SK-N-MC (cell line): ENCODE results near the gene CTTN.
"Not testable (repeated sequence)": the region's sequence is repeated elsewhere in the genome, so short reads cannot be mapped to it uniquely, and the experiment has no call there.

ENCODE experiments used
- DNase-seq: peaks from one replicate; pipeline ENCODE4 v3.0.0-alpha.2; 2011; ENCODE audit warnings: low read depth, low spot score
- H3K27ac ChIP-seq: fragments of 200-600 bp; sonication (generic); 2 replicates; pipeline ENCODE4 v1.5.1; 2016; ENCODE audit warnings: mixed run types
- H3K36me3 ChIP-seq: fragments of 200-600 bp; sonication (generic); 2 replicates; pipeline ENCODE4 v1.6.1; 2017; ENCODE audit warnings: antibody characterized with exemption, low read length, mixed read lengths; ENCODE audit not compliant: insufficient read depth
- H3K4me3 ChIP-seq: fragments of 200-600 bp; sonication (generic); 2 replicates; pipeline ENCODE4 v1.5.1; 2016
- H3K9ac ChIP-seq: fragments of 200-600 bp; sonication (generic); 2 replicates; pipeline ENCODE4 v1.8.0; 2017; ENCODE audit warnings: mixed run types, mixed read lengths; ENCODE audit not compliant: insufficient read length
- H3K9me3 ChIP-seq: fragments of 200-600 bp; sonication (generic); 2 replicates; pipeline ENCODE4 v1.6.1; 2017; ENCODE audit warnings: low read depth, mild to moderate bottlenecking, antibody characterized with exemption, low read length, moderate library complexity, mixed read lengths
- EZH2 ChIP-seq: fragments of 200-600 bp; sonication (generic); IDR thresholded peaks from one replicate; pipeline ENCODE4 v1.6.1; 2017; ENCODE audit warnings: antibody characterized with exemption
- FOXP2 ChIP-seq: optimal IDR thresholded peaks from 2 replicates; pipeline ENCODE3; 2011; ENCODE audit warnings: mild to moderate bottlenecking, moderate library complexity; ENCODE audit not compliant: insufficient read depth; ENCODE audit errors: extremely low read length, control extremely low read depth
- POLR2AphosphoS5 ChIP-seq: IDR thresholded peaks from 2 replicates; pipeline ENCODE4 v1.6.1; 2012; ENCODE audit warnings: mild to moderate bottlenecking, low read depth, low read length, borderline replicate concordance

Gene CTTN

GRCh38 chr11:70387564-70387963 lies 10.8 kb upstream of the CTTN start:
- no peak for DNase-seq
- no peak overlapping the region for H3K9ac ChIP-seq
- H3K27ac ChIP-seq, result no peak overlapping the region
- H3K4me3 ChIP-seq, result no peak overlapping the region
- H3K9me3 ChIP-seq, result no peaks in the 10 kb centered on the region
- TF ChIP-seq POLR2AphosphoS5 (no peak), EZH2 (no peak), FOXP2 (no peak)
- H3K36me3 ChIP-seq, result peaks cover 32% of the 10 kb centered on the region

GRCh38 chr11:70389201-70389600 lies 9.1 kb upstream of the CTTN start:
- Histone ChIP-seq H3K4me3 (no peak overlapping the region), H3K27ac (no peak overlapping the region), H3K9ac (no peak overlapping the region), H3K36me3 (peaks cover 24% of the 10 kb centered on the region), H3K9me3 (no peaks in the 10 kb centered on the region)
- no peak for DNase-seq
- TF ChIP-seq POLR2AphosphoS5 (no peak), EZH2 (no peak), FOXP2 (no peak)

- H3K27ac ChIP-seq, H3K9ac ChIP-seq, H3K9me3 ChIP-seq, DNase-seq, H3K4me3 ChIP-seq: not testable (repeated sequence)
- H3K36me3 ChIP-seq, result peaks cover 16% of the 10 kb centered on the region
Observed at GRCh38 chr11:70390882-70391281, 7.4 kb upstream of the CTTN start.

- Histone ChIP-seq H3K9me3 (no peaks in the 10 kb centered on the region), H3K36me3 (peaks cover 12% of the 10 kb centered on the region), H3K9ac (no peak overlapping the region), H3K4me3 (no peak overlapping the region), H3K27ac (no peak overlapping the region)
- DNase-seq, result no peak
- no peak for TF ChIP-seq EZH2
- no peak for TF ChIP-seq FOXP2
- TF ChIP-seq POLR2AphosphoS5, result no peak
Observed at GRCh38 chr11:70394211-70394950, 3.9 kb upstream of the CTTN start.

GRCh38 chr11:70397336-70397982 lies 870 bp upstream of the CTTN start:
- H3K36me3 ChIP-seq, result peaks cover 12% of the 10 kb centered on the region
- peak overlapping the region; percentile 95 for H3K9ac ChIP-seq
- DNase-seq, result no peak

GRCh38 chr11:70398834-70399680 lies 728 bp downstream of the CTTN start:
- TF ChIP-seq FOXP2 (no peak), EZH2 (no peak), POLR2AphosphoS5 (no peak)
- Histone ChIP-seq H3K9ac (peak overlapping the region; percentile 95), H3K4me3 (peak overlapping the region; percentile 91), H3K9me3 (no peaks in the 10 kb centered on the region), H3K36me3 (peaks cover 6% of the 10 kb centered on the region), H3K27ac (no peak overlapping the region)
- no peak for DNase-seq

More at GRCh38 chr11:70397336-70397982, 870 bp upstream of the CTTN start:
- no peak overlapping the region for H3K27ac ChIP-seq
- no peaks in the 10 kb centered on the region for H3K9me3 ChIP-seq
- TF ChIP-seq FOXP2 (no peak), EZH2 (no peak), POLR2AphosphoS5 (no peak)
- peak overlapping the region; percentile 91 for H3K4me3 ChIP-seq

- peak overlapping the region; percentile 95 for H3K9ac ChIP-seq
- DNase-seq, result no peak
- no peak overlapping the region for H3K27ac ChIP-seq
- peaks cover 6% of the 10 kb centered on the region for H3K36me3 ChIP-seq
- TF ChIP-seq FOXP2, result no peak
- no peak for TF ChIP-seq EZH2
- no peak for TF ChIP-seq POLR2AphosphoS5
- peak overlapping the region; percentile 91 for H3K4me3 ChIP-seq
- H3K9me3 ChIP-seq, result no peaks in the 10 kb centered on the region
Observed at GRCh38 chr11:70399681-70400112, 1.4 kb downstream of the CTTN start.

GRCh38 chr11:70400643-70401042 lies 2.3 kb downstream of the CTTN start:
- Histone ChIP-seq H3K36me3 (peaks cover 10% of the 10 kb centered on the region), H3K27ac (no peak overlapping the region), H3K4me3 (no peak overlapping the region), H3K9me3 (no peaks in the 10 kb centered on the region), H3K9ac (no peak overlapping the region)
- no peak for DNase-seq
- no peak for TF ChIP-seq FOXP2
- no peak for TF ChIP-seq EZH2
- no peak for TF ChIP-seq POLR2AphosphoS5
